ENCODE data around the gene OSBPL6.

The OSBPL6 gene

GRCh38 chr2:178238154-178238521 is 43.8 kb downstream of the OSBPL6 start:
- Mint-ChIP-seq H3K4me3 (no peak overlapping the region), H3K27ac (no peak overlapping the region), H3K36me3 (ENCODE audit: low read depth) (no peaks in the 10 kb centered on the region), H3K27me3 (ENCODE audit: low read depth) (peaks cover 10% of the 10 kb centered on the region), H3K9me3 (no peaks in the 10 kb centered on the region), H3K4me1 (ENCODE audit: low read depth) (no peaks in the 10 kb centered on the region)

- H3K4me1 Mint-ChIP-seq (ENCODE audit: low read depth), result no peaks in the 10 kb centered on the region
- H3K4me3 Mint-ChIP-seq, result no peak overlapping the region
- peaks cover 10% of the 10 kb centered on the region for H3K27me3 Mint-ChIP-seq (ENCODE audit: low read depth)
- no peaks in the 10 kb centered on the region for H3K9me3 Mint-ChIP-seq
- H3K36me3 Mint-ChIP-seq (ENCODE audit: low read depth), result no peaks in the 10 kb centered on the region
- H3K27ac Mint-ChIP-seq, result no peak overlapping the region
Observed at GRCh38 chr2:178238750-178239149, 44.4 kb downstream of the OSBPL6 start.

GRCh38 chr2:178241844-178242551 is 47.7 kb downstream of the OSBPL6 start:
- Mint-ChIP-seq H3K27me3 (ENCODE audit: low read depth) (peaks cover 8% of the 10 kb centered on the region), H3K27ac (no peak overlapping the region), H3K4me1 (ENCODE audit: low read depth) (no peaks in the 10 kb centered on the region), H3K36me3 (ENCODE audit: low read depth) (no peaks in the 10 kb centered on the region), H3K9me3 (no peaks in the 10 kb centered on the region), H3K4me3 (no peak overlapping the region)

GRCh38 chr2:178242552-178242883 is 48.2 kb downstream of the OSBPL6 start:
- H3K4me3 Mint-ChIP-seq, result no peak overlapping the region

GRCh38 chr2:178243961-178244360 is 49.6 kb downstream of the OSBPL6 start:
- no peaks in the 10 kb centered on the region for H3K9me3 Mint-ChIP-seq
- no peaks in the 10 kb centered on the region for H3K36me3 Mint-ChIP-seq (ENCODE audit: low read depth)
- H3K4me3 Mint-ChIP-seq, result no peak overlapping the region
- H3K27me3 Mint-ChIP-seq (ENCODE audit: low read depth), result peaks cover 7% of the 10 kb centered on the region
- H3K27ac Mint-ChIP-seq, result no peak overlapping the region
- no peaks in the 10 kb centered on the region for H3K4me1 Mint-ChIP-seq (ENCODE audit: low read depth)

More at GRCh38 chr2:178242552-178242883, 48.2 kb downstream of the OSBPL6 start:
- Mint-ChIP-seq H3K4me1 (ENCODE audit: low read depth) (no peaks in the 10 kb centered on the region), H3K36me3 (ENCODE audit: low read depth) (no peaks in the 10 kb centered on the region), H3K9me3 (no peaks in the 10 kb centered on the region), H3K27ac (no peak overlapping the region), H3K27me3 (ENCODE audit: low read depth) (peaks cover 7% of the 10 kb centered on the region)

- Mint-ChIP-seq H3K9me3 (no peaks in the 10 kb centered on the region), H3K27ac (no peak overlapping the region), H3K36me3 (ENCODE audit: low read depth) (no peaks in the 10 kb centered on the region), H3K27me3 (ENCODE audit: low read depth) (peaks cover 12% of the 10 kb centered on the region), H3K4me1 (ENCODE audit: low read depth) (no peaks in the 10 kb centered on the region), H3K4me3 (no peak overlapping the region)
Observed at GRCh38 chr2:178244777-178245176, 50.5 kb downstream of the OSBPL6 start.

- no peak overlapping the region for H3K4me3 Mint-ChIP-seq
- no peaks in the 10 kb centered on the region for H3K9me3 Mint-ChIP-seq
- H3K27ac Mint-ChIP-seq, result no peak overlapping the region
- H3K27me3 Mint-ChIP-seq (ENCODE audit: low read depth), result peaks cover 15% of the 10 kb centered on the region
- H3K4me1 Mint-ChIP-seq (ENCODE audit: low read depth), result no peaks in the 10 kb centered on the region
- no peaks in the 10 kb centered on the region for H3K36me3 Mint-ChIP-seq (ENCODE audit: low read depth)
Observed at GRCh38 chr2:178246696-178247095, 52.4 kb downstream of the OSBPL6 start.

- Mint-ChIP-seq H3K27ac (no peak overlapping the region), H3K4me1 (ENCODE audit: low read depth) (no peaks in the 10 kb centered on the region), H3K27me3 (ENCODE audit: low read depth) (peaks cover 16% of the 10 kb centered on the region)
Observed at GRCh38 chr2:178247250-178247649, 52.9 kb downstream of the OSBPL6 start.

GRCh38 chr2:178250429-178250828 is 56.1 kb downstream of the OSBPL6 start:
- H3K27me3 Mint-ChIP-seq (ENCODE audit: low read depth), result peaks cover 9% of the 10 kb centered on the region
- H3K9me3 Mint-ChIP-seq, result no peaks in the 10 kb centered on the region
- H3K4me3 Mint-ChIP-seq, result no peak overlapping the region
- no peaks in the 10 kb centered on the region for H3K4me1 Mint-ChIP-seq (ENCODE audit: low read depth)
- H3K36me3 Mint-ChIP-seq (ENCODE audit: low read depth), result no peaks in the 10 kb centered on the region
- H3K27ac Mint-ChIP-seq, result no peak overlapping the region

More at GRCh38 chr2:178247250-178247649, 52.9 kb downstream of the OSBPL6 start:
- Mint-ChIP-seq H3K4me3 (no peak overlapping the region), H3K9me3 (no peaks in the 10 kb centered on the region), H3K36me3 (ENCODE audit: low read depth) (no peaks in the 10 kb centered on the region)

GRCh38 chr2:178251151-178251955 is 57.0 kb downstream of the OSBPL6 start:
- no peaks in the 10 kb centered on the region for H3K4me1 Mint-ChIP-seq (ENCODE audit: low read depth)
- no peaks in the 10 kb centered on the region for H3K9me3 Mint-ChIP-seq
- H3K4me3 Mint-ChIP-seq, result no peak overlapping the region
- no peaks in the 10 kb centered on the region for H3K36me3 Mint-ChIP-seq (ENCODE audit: low read depth)
- no peak overlapping the region for H3K27ac Mint-ChIP-seq
- H3K27me3 Mint-ChIP-seq (ENCODE audit: low read depth), result peaks cover 9% of the 10 kb centered on the region

GRCh38 chr2:178256382-178257042 is 62.2 kb downstream of the OSBPL6 start:
- H3K27ac Mint-ChIP-seq, result no peak overlapping the region
- no peaks in the 10 kb centered on the region for H3K9me3 Mint-ChIP-seq
- H3K4me3 Mint-ChIP-seq, result no peak overlapping the region
- H3K4me1 Mint-ChIP-seq (ENCODE audit: low read depth), result no peaks in the 10 kb centered on the region
- peaks cover 6% of the 10 kb centered on the region for H3K27me3 Mint-ChIP-seq (ENCODE audit: low read depth)
- no peaks in the 10 kb centered on the region for H3K36me3 Mint-ChIP-seq (ENCODE audit: low read depth)

- Mint-ChIP-seq H3K27me3 (ENCODE audit: low read depth) (peaks cover 3% of the 10 kb centered on the region), H3K4me1 (ENCODE audit: low read depth) (no peaks in the 10 kb centered on the region), H3K9me3 (no peaks in the 10 kb centered on the region), H3K36me3 (ENCODE audit: low read depth) (no peaks in the 10 kb centered on the region), H3K27ac (no peak overlapping the region), H3K4me3 (no peak overlapping the region)
Observed at GRCh38 chr2:178257127-178257526, 62.8 kb downstream of the OSBPL6 start.

- Mint-ChIP-seq H3K4me1 (ENCODE audit: low read depth) (no peaks in the 10 kb centered on the region), H3K27ac (no peak overlapping the region), H3K4me3 (no peak overlapping the region), H3K27me3 (ENCODE audit: low read depth) (peaks cover 3% of the 10 kb centered on the region), H3K36me3 (ENCODE audit: low read depth) (no peaks in the 10 kb centered on the region), H3K9me3 (no peaks in the 10 kb centered on the region)
Observed at GRCh38 chr2:178258916-178259315, 64.6 kb downstream of the OSBPL6 start.

GRCh38 chr2:178263159-178263860 is 69.0 kb downstream of the OSBPL6 start:
- H3K4me3 Mint-ChIP-seq, result no peak overlapping the region
- no peak overlapping the region for H3K27ac Mint-ChIP-seq
- no peaks in the 10 kb centered on the region for H3K4me1 Mint-ChIP-seq (ENCODE audit: low read depth)
- no peaks in the 10 kb centered on the region for H3K36me3 Mint-ChIP-seq (ENCODE audit: low read depth)
- H3K27me3 Mint-ChIP-seq (ENCODE audit: low read depth), result no peaks in the 10 kb centered on the region
- no peaks in the 10 kb centered on the region for H3K9me3 Mint-ChIP-seq

All from T-helper 1 cell treated with Interleukin-12 subunit alpha and Interleukin-12 subunit beta and Interleukin-4 antibody, amounts not matched to agents 30 μg/mL and 1 μg/mL, for 36 hours (primary cell).